H9 (cell line): ENCODE data around the gene RCAN2. TPM values are rescaled to one million over a fixed set of nuclear protein-coding genes. Genes with fewer than 3 reads are reported as not detected.

Source experiments
- DNase-seq: peaks from one replicate; pipeline ENCODE4 v3.0.0-alpha.2; 2017
- H2AFZ ChIP-seq: one replicate; pipeline ENCODE4 v1.6.1; 2013; ENCODE audit warnings: mild to moderate bottlenecking, low read length, control low read depth, moderate library complexity
- H2AK5ac ChIP-seq: 2 replicates; pipeline ENCODE4 v1.6.1; 2013; ENCODE audit warnings: low read length, control low read depth, mixed read lengths; ENCODE audit not compliant: insufficient read length
- H2BK120ac ChIP-seq: one replicate; pipeline ENCODE4 v1.6.1; 2013; ENCODE audit warnings: low read depth, mild to moderate bottlenecking, low read length, control low read depth, inconsistent platforms; ENCODE audit not compliant: poor library complexity, severe bottlenecking
- H2BK12ac ChIP-seq: 2 replicates; pipeline ENCODE4 v1.6.1; 2013; ENCODE audit warnings: low read length, control low read depth, mixed read lengths, low read depth; ENCODE audit not compliant: insufficient read length
- H2BK15ac ChIP-seq: 2 replicates; pipeline ENCODE4 v1.6.1; 2013; ENCODE audit warnings: low read depth, low read length, control low read depth
- H2BK20ac ChIP-seq: one replicate; pipeline ENCODE4 v1.6.1; 2013; ENCODE audit warnings: low read depth, mild to moderate bottlenecking, low read length, control low read depth, inconsistent platforms; ENCODE audit not compliant: poor library complexity, severe bottlenecking
- H2BK5ac ChIP-seq: 2 replicates; pipeline ENCODE4 v1.6.1; 2013; ENCODE audit warnings: low read length, control low read depth, mixed read lengths; ENCODE audit not compliant: insufficient read length
- H3K14ac ChIP-seq: 2 replicates; pipeline ENCODE4 v1.6.1; 2013; ENCODE audit warnings: low read length, control low read depth; ENCODE audit not compliant: insufficient read depth
- H3K18ac ChIP-seq: 2 replicates; pipeline ENCODE4 v1.6.1; 2013; ENCODE audit warnings: low read depth, mild to moderate bottlenecking, mixed read lengths, low read length, control low read depth; ENCODE audit not compliant: insufficient read length
- H3K23ac ChIP-seq: 2 replicates; pipeline ENCODE4 v1.6.1; 2013; ENCODE audit warnings: low read length, control low read depth, mixed read lengths, low read depth; ENCODE audit not compliant: insufficient read length
- H3K23me2 ChIP-seq: 2 replicates; pipeline ENCODE4 v1.6.1; 2013; ENCODE audit warnings: low read depth, mild to moderate bottlenecking, mixed read lengths, low read length, control low read depth; ENCODE audit not compliant: insufficient read length, poor library complexity, severe bottlenecking
- H3K27ac ChIP-seq: 2 replicates; pipeline ENCODE4 v1.5.1; 2013; ENCODE audit warnings: low read length, control low read depth, mixed read lengths, low read depth; ENCODE audit not compliant: insufficient read length
- H3K27me3 ChIP-seq: 2 replicates; pipeline ENCODE4 v1.6.1; 2013; ENCODE audit warnings: low read length, control low read depth, inconsistent platforms; ENCODE audit not compliant: insufficient read depth
- H3K4ac ChIP-seq: 2 replicates; pipeline ENCODE4 v1.6.1; 2013; ENCODE audit warnings: low read depth, mild to moderate bottlenecking, control low read depth, inconsistent platforms, low read length, moderate library complexity
- H3K4me1 ChIP-seq: 2 replicates; pipeline ENCODE4 v1.6.1; 2013; ENCODE audit warnings: low read length, control low read depth, inconsistent platforms; ENCODE audit not compliant: insufficient read depth
- H3K4me2 ChIP-seq: 2 replicates; pipeline ENCODE4 v1.6.1; 2013; ENCODE audit warnings: low read length, control low read depth, mixed read lengths; ENCODE audit not compliant: insufficient read length, insufficient read depth
- H3K56ac ChIP-seq: 2 replicates; pipeline ENCODE4 v1.6.1; 2013; ENCODE audit warnings: low read depth, mild to moderate bottlenecking, mixed read lengths, low read length, control low read depth; ENCODE audit not compliant: insufficient read length
- H3K79me1 ChIP-seq: 2 replicates; pipeline ENCODE4 v1.6.1; 2013; ENCODE audit warnings: low read depth, mild to moderate bottlenecking, moderate library complexity, low read length, control low read depth, inconsistent platforms; ENCODE audit not compliant: insufficient read depth, poor library complexity, severe bottlenecking
- H3K79me2 ChIP-seq: 2 replicates; pipeline ENCODE4 v1.6.1; 2013; ENCODE audit warnings: low read length, control low read depth, inconsistent platforms; ENCODE audit not compliant: insufficient read depth
- H3K9ac ChIP-seq: 2 replicates; pipeline ENCODE4 v1.6.1; 2013; ENCODE audit warnings: low read length, control low read depth, mixed read lengths; ENCODE audit not compliant: insufficient read length; ENCODE audit errors: extremely low read depth
- H3K9me3 ChIP-seq: one replicate; pipeline ENCODE4 v1.6.1; 2013; ENCODE audit warnings: low read depth, low read length, inconsistent platforms; ENCODE audit not compliant: control insufficient read depth
- H3T11ph ChIP-seq: one replicate; pipeline ENCODE4 v1.6.1; 2013; ENCODE audit warnings: mild to moderate bottlenecking, low read length, control low read depth, inconsistent platforms
- H4K20me1 ChIP-seq: one replicate; pipeline ENCODE4 v1.6.1; 2013; ENCODE audit not compliant: control insufficient read depth, insufficient read length, insufficient read depth
- H4K5ac ChIP-seq: 2 replicates; pipeline ENCODE4 v1.6.1; 2013; ENCODE audit warnings: low read depth, mild to moderate bottlenecking, mixed read lengths, low read length, control low read depth; ENCODE audit not compliant: insufficient read length
- H4K8ac ChIP-seq: replicated peaks from 2 replicates; pipeline ENCODE4 v1.6.1; 2013; ENCODE audit warnings: low read length, control low read depth, mixed read lengths, low read depth; ENCODE audit not compliant: insufficient read length
- H4K91ac ChIP-seq: 2 replicates; pipeline ENCODE4 v1.6.1; 2013; ENCODE audit warnings: low read depth, mild to moderate bottlenecking, moderate library complexity, mixed read lengths, low read length, control low read depth; ENCODE audit not compliant: insufficient read length
- H3K27ac Mint-ChIP-seq, 3 experiments: 2 replicates in 2 of 3; 3 replicates in 1 of 3; pipeline ENCODE4 v1.8.0; 2020 to 2021; ENCODE audit warnings: mixed read lengths in 3 of 3, mild to moderate bottlenecking in 1 of 3, moderate library complexity in 1 of 3
- H3K27me3 Mint-ChIP-seq: 2 replicates; pipeline ENCODE4 v1.8.0; 2021; ENCODE audit warnings: low read depth, mild to moderate bottlenecking, moderate library complexity, mixed read lengths
- H3K36me3 Mint-ChIP-seq, 3 experiments: 2 replicates in 2 of 3; 3 replicates in 1 of 3; pipeline ENCODE4 v1.8.0; 2020 to 2021; ENCODE audit warnings: low read depth in 3 of 3, mixed read lengths in 3 of 3; ENCODE audit not compliant: insufficient read depth in 1 of 3
- H3K4me1 Mint-ChIP-seq, 2 experiments: 2 replicates each; pipeline ENCODE4 v1.8.0; 2020; ENCODE audit warnings: mixed read lengths in 2 of 2
- H3K4me3 Mint-ChIP-seq, 2 experiments: 2 replicates in 1 of 2; 3 replicates in 1 of 2; pipeline ENCODE4 v1.8.0; 2020 to 2021; ENCODE audit warnings: mild to moderate bottlenecking in 2 of 2, mixed read lengths in 2 of 2, moderate library complexity in 1 of 2
- H3K9me3 Mint-ChIP-seq, 2 experiments: 2 replicates in 1 of 2; 3 replicates in 1 of 2; pipeline ENCODE4 v1.8.0; 2020; ENCODE audit warnings: mild to moderate bottlenecking in 2 of 2, mixed read lengths in 2 of 2, moderate library complexity in 1 of 2
- CTCF ChIP-seq: fragments of 200-600 bp; sonication (generic); conservative IDR thresholded peaks from 3 replicates; pipeline ENCODE4 v1.8.0; 2021; ENCODE audit warnings: antibody characterized with exemption, mild to moderate bottlenecking
- WGBS: extraction: QIAGEN DNeasy Blood & Tissue Kit; methylation state at CpG from one replicate; pipeline ENCODE4 v1.1.7; 2013; ENCODE audit warnings: missing lambda C conversion rate, low lambda C conversion rate, mixed read lengths; ENCODE audit not compliant: insufficient read length; ENCODE audit errors: extremely low coverage; 5-methylcytosine and 5-hydroxymethylcytosine counted together
- total RNA-seq: library from RNA; stranded (reverse); gene quantifications from 2 replicates; pipeline ENCODE4 v1.2.1, GENCODE V29; 2021

Gene RCAN2
- total RNA-seq, 1 experiment from 2014 or later: 3.0 TPM

GRCh38 chr6:46191961-46192360 lies 299.3 kb downstream of the RCAN2 start:
- TF ChIP-seq CTCF: no peak
- DNase-seq: no peak
- Histone ChIP-seq H2AK5ac (no peak overlapping the region), H3K4me1 (no peaks in the 10 kb centered on the region), H2AFZ (no peak overlapping the region), H3K27ac (no peak overlapping the region), H2BK15ac (no peak overlapping the region), H4K20me1 (no peaks in the 10 kb centered on the region), H4K8ac (no peak overlapping the region), H2BK5ac (no peak overlapping the region), H2BK12ac (no peak overlapping the region), H3K14ac (no peak overlapping the region), H3K4ac (no peak overlapping the region), H4K5ac (no peak overlapping the region), H4K91ac (no peak overlapping the region), H3K18ac (no peak overlapping the region), H3K79me2 (no peaks in the 10 kb centered on the region), H2BK120ac (no peak overlapping the region), H3K9me3 (no peaks in the 10 kb centered on the region), H3T11ph (no peak overlapping the region), H3K23ac (no peak overlapping the region), H2BK20ac (no peak overlapping the region), H3K4me2 (no peak overlapping the region), H3K9ac (no peak overlapping the region), H3K23me2 (no peaks in the 10 kb centered on the region), H3K56ac (no peak overlapping the region), H3K79me1 (no peaks in the 10 kb centered on the region), H3K27me3 (no peaks in the 10 kb centered on the region)
- Mint-ChIP-seq H3K27ac (no peak overlapping the region), H3K4me3 (no peak overlapping the region), H3K9me3 (peaks cover 2 to 6% of the 10 kb centered on the region in 2 experiments; a peak in 3 of 5 replicates), H3K27me3 (no peaks in the 10 kb centered on the region; the same call in none of the 2 replicates), H3K4me1 (peaks cover under 1% of the 10 kb centered on the region in 2 experiments; a peak in 1 of 4 replicates), H3K36me3 (peaks cover 0 to 4% (median 2%) of the 10 kb centered on the region in 3 experiments; a peak in 2 of 7 replicates)
- no CpG with 5 or more reads among the region's 1 CpG for WGBS
